ENCODE measurements around the gene AGBL4. TPM values are rescaled to one million over a fixed set of nuclear protein-coding genes. Genes with fewer than 3 reads are reported as not detected.

AGBL4 gene
- total RNA-seq, 4 donors from 2014 or later = not detected

DNA sequence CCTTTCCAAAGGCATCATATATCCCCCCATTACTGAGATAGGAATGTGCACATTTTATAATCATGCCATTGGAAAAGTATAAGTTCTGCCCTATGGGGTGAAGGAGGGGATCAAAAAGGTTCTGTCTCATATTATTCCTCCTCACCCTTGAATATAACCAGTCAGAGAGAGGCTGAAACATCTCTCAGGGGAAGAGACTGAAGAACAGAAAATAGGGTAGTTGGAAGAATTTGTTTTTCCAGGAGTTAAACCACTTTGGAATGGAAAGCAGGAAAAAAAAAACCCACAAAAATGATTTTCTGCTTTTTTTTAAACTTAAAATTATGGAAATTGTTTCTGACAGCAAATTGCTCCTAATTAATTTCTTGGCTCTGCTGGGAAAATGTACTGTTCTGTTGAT lies 1194.3 kb downstream of the AGBL4 start:
- Histone ChIP-seq H3K36me3 (no peaks in the 10 kb centered on the region), H3K4me1 (peaks cover 0 to 19% (median 0%) of the 10 kb centered on the region in 3 donors), H3K27ac (no peak overlapping the region), H3K9me3 (no peaks in the 10 kb centered on the region), H3K4me3 (no peak overlapping the region), H3K27me3 (peaks cover 0 to 84% (median 0%) of the 10 kb centered on the region in 4 donors)
- no peak for DNase-seq
- TF ChIP-seq, protein P1, sequence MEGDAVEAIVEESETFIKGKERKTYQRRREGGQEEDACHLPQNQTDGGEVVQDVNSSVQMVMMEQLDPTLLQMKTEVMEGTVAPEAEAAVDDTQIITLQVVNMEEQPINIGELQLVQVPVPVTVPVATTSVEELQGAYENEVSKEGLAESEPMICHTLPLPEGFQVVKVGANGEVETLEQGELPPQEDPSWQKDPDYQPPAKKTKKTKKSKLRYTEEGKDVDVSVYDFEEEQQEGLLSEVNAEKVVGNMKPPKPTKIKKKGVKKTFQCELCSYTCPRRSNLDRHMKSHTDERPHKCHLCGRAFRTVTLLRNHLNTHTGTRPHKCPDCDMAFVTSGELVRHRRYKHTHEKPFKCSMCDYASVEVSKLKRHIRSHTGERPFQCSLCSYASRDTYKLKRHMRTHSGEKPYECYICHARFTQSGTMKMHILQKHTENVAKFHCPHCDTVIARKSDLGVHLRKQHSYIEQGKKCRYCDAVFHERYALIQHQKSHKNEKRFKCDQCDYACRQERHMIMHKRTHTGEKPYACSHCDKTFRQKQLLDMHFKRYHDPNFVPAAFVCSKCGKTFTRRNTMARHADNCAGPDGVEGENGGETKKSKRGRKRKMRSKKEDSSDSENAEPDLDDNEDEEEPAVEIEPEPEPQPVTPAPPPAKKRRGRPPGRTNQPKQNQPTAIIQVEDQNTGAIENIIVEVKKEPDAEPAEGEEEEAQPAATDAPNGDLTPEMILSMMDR (IDR thresholded peaks at IDR 0.05) = no peak
- no peak for TF ChIP-seq POLR2A (IDR thresholded peaks at IDR 0.05)
- intact Hi-C loops (cut with DNase I) = no loop called here

DNA sequence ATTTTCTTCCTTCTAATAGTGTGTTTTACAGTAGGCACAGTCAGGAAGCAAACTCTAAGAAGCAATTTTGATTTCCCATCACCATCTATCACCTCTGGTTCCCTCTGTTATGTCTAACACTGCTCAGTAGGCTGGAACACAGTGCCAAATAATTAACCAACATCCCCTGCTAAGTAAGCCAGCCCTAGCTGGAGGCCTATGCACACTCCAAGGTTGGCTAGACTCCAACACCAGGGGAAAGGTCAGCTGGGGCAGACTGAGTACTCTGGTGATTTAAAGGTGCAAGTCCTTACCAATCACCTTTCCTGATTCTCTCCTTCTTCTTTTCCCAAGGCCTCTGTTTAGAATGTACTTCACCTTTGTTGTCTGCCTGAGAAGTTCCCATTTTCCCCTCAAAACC lies 1200.6 kb downstream of the AGBL4 start:
- H3K9me3 ChIP-seq = no peaks in the 10 kb centered on the region
- H3K4me3 ChIP-seq = no peak overlapping the region
- H3K27ac ChIP-seq = no peak overlapping the region
- no peaks in the 10 kb centered on the region for H3K4me1 ChIP-seq
- DNase-seq = no peak
- TF ChIP-seq, protein P1 (IDR thresholded peaks at IDR 0.05) = no peak
- peaks cover 0 to 66% (median 0%) of the 10 kb centered on the region in 4 donors for H3K27me3 ChIP-seq
- no peaks in the 10 kb centered on the region for H3K36me3 ChIP-seq
- intact Hi-C loops (cut with DNase I) = no loop called here

DNA sequence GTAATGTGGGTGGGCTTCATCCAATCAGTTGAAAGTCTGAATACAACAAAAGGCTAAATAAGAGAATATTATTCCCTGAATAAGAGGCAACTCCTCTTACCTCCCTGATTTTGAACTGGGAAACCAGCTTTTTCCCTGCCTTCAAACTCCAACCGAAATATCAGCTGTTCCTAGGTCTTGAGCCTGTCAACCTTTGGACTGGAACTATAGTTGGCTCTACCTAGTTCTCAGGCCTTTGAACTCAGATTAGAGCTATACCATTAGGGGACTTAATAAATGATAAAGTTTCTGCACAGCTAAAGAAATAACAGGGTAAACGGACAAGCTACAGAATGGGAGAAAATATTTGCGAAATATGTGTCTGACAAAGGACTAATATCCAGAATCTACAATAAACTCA lies 1203.3 kb downstream of the AGBL4 start:
- Histone ChIP-seq H3K4me3 (no peak overlapping the region), H3K36me3 (no peaks in the 10 kb centered on the region), H3K4me1 (no peaks in the 10 kb centered on the region), H3K27ac (no peak overlapping the region), H3K27me3 (peaks cover 0 to 39% (median 0%) of the 10 kb centered on the region in 4 donors), H3K9me3 (no peaks in the 10 kb centered on the region)
- no peak for TF ChIP-seq POLR2A (IDR thresholded peaks at IDR 0.05)
- TF ChIP-seq, protein P1 (IDR thresholded peaks at IDR 0.05) = no peak
- no peak for DNase-seq
- WGBS, 2 donors = 89 to 96% methylated on average over 3 of the region's 3 CpGs
- intact Hi-C loops (cut with DNase I) = no loop called here

DNA sequence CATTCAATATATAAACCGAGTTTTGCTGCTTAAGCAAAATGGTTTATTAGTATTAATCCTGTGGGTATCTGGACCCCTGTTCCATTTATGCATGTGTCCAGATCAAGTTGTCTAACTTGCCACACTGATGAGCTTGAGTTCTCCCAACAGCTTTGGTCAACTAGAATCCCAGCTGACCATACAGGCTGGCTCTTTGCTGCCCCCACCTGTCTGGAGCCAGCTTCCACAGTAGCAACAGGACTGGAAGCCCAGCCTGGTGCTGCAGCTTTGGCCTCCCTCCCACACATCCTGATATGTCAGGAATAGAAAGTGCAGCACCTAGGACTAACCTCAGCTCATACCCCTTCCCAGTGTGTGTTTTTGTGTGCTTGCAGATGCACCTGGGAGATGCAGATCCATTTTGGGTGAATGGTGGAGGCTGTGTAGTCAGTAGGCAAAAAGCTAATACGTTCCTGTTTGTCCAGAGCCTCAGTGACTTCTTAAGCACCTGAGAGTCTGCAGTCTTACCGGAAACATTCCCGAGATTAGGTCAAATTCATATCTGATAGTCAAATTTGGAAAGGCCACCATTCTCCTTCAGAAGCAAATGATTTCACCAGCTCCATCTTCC lies 1206.1 kb downstream of the AGBL4 start:
- WGBS, 2 donors = 62 to 76% methylated on average over 4 of the region's 4 CpGs
- intact Hi-C loops (cut with DNase I) = loop anchor here (5.0 kb wide), 1 partner anchor 140 kb away; no protein-coding TSS in a partner anchor

DNA sequence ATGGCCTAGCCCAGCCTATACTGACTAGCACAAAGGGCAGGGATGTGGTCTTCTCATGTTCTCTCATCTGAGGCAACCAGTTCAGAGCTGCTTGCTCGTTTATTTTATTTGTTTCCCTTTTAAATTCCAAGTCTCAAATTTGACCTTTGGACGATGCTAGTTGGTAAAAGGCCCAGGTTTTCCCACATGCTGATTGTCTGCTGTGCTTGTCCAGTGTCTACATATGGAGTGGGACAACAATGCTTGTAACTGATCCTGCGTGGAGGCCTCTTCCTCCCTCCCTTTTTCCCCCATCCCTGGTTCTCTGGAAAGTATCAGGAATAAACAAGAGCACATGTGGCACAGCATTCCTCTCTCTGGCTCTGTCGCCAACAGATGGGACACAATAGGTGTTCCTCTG lies 1213.0 kb downstream of the AGBL4 start:
- 46 to 72% methylated on average over 3 to 4 of the region's 4 CpGs for WGBS, 2 donors
- no peaks in the 10 kb centered on the region for H3K36me3 ChIP-seq

More for the DNA sequence above, 1206.1 kb downstream of the AGBL4 start:
- TF ChIP-seq POLR2A (IDR thresholded peaks at IDR 0.05) = no peak
- TF ChIP-seq, protein P1 (IDR thresholded peaks at IDR 0.05) = peak; percentile 32 to 66 (median 54)
- Histone ChIP-seq H3K36me3 (no peaks in the 10 kb centered on the region), H3K9me3 (no peaks in the 10 kb centered on the region), H3K27me3 (peaks cover 0 to 15% (median 0%) of the 10 kb centered on the region in 4 donors), H3K4me1 (no peaks in the 10 kb centered on the region), H3K4me3 (no peak overlapping the region), H3K27ac (no peak overlapping the region)
- DNase-seq = no peak

More for the DNA sequence above, 1213.0 kb downstream of the AGBL4 start:
- intact Hi-C loops (cut with DNase I) = no loop called here
- Histone ChIP-seq H3K4me1 (peaks cover 0 to 11% (median 0%) of the 10 kb centered on the region in 3 donors), H3K4me3 (no peak overlapping the region), H3K9me3 (no peaks in the 10 kb centered on the region), H3K27ac (no peak overlapping the region), H3K27me3 (peaks cover 0 to 4% (median 0%) of the 10 kb centered on the region in 4 donors)
- no peak for DNase-seq
- no peak for TF ChIP-seq POLR2A (IDR thresholded peaks at IDR 0.05)
- TF ChIP-seq, protein P1 (IDR thresholded peaks at IDR 0.05) = no peak
